Inflammatory macrophage treated with lipopolysaccharide for 1 hour (primary cell): ENCODE results near the gene ARHGEF35.
"Not testable (repeated sequence)": the region's sequence is repeated elsewhere in the genome, so short reads cannot be mapped to it uniquely, and the experiment has no call there.

Source experiments
- DNase-seq, 2 donors: peaks; one replicate each; pipeline ENCODE4 v3.0.0-alpha.2; 2020 to 2022

ARHGEF35 gene

GRCh38 chr7:144195212-144195872 is at the start of gene ARHGEF35:
Gene ARHGEF35, minus strand, starts transcription at chr7:144195833. Its CDS starts 7,450 bp downstream, at chr7:144188383.
- not testable (repeated sequence) for DNase-seq

GRCh38 chr7:144245372-144245771 is 49.7 kb upstream of the ARHGEF35 start:
- DNase-seq, result not testable (repeated sequence)

DNA sequence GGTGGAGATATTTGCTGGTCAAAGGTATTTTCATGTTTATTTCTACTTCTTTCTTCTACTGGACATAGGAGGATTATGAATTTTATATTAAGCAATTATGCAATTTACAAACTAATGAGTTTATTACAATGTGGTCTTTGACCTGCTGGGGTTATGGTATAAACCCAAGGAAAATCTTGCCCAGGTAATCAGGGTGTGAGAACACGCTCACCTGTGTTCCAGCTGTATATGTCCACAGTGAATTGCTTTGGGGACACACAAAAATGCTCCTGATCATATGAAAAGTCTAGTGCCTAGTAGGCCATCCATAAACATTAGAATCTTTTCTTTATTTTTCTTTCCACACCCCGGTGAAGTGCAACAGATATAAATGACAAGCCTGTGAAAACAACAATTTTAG is 43.7 kb upstream of the ARHGEF35 start, which contains the start of gene OR2A42:
Gene OR2A42 (minus strand): TSS at position 241 of the 400 bp plus-strand sequence. CDS start 6,762 bp downstream, outside the sequence.
- DNase-seq, result not testable (repeated sequence)

DNA sequence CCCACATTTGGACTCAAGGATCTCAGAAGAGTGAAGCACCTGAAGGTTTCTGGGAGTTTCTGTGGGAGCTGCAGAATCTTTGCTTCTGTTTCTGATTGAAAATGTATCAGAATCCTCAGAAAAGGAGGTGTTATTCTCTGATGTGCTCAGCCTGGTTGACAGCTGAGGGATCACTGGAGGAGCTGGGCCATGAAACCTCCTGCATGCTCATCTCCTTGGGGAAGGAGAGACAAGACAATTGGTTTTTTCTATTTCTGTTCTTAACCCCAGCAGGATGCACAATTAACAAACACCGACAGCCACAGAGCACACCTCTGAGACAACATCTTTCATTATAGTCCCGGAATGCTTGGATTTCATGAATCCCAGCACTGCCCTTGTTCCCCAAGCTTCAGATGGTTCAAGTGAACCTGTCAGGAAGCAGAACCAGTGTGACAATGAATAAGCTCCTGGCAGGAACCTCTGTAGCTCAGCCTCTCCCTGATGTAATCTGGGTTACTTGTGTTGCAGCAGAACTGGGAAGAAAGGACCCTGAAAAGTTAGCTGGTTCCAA is 43.0 kb upstream of the ARHGEF35 start:
- DNase-seq, result not testable (repeated sequence)

DNA sequence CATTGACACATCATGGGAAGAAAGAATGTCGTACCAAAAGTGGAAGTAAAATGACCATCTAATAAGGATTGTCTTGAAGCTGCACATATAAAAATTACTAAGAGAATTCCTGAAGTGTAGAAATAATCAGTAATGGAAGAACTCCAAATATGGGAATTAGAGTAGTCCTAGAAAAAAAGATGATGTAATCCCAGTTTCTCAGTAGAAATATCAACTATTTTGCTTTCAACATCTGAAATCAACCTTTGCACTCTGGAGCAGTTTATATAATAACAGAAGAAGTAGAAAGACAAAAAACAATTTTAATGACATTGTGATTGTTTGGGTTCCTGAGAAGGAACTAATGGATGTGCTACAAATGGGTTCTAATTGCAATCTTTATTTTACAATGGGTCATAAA is 37.4 kb upstream of the ARHGEF35 start:
- DNase-seq, result not testable (repeated sequence)

DNA sequence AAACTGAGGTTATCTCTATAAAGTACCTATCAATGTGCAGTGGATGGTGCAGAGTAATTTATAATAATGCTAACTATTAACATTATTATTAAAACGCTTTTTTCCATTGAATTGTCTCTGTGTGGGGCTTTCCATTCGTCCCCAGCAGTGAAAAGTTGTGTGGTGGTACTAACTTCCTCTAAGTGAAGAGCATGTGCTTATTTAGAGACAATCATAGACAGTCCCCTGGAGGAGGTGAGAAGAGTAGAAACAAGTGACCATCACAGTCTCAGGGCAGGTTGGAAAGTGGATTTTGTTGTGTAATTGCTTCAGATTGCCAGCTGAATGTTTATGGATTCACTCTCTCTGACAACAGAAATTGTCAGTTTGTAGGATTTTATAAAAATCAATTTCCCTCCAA is 35.4 kb upstream of the ARHGEF35 start:
- not testable (repeated sequence) for DNase-seq

DNA sequence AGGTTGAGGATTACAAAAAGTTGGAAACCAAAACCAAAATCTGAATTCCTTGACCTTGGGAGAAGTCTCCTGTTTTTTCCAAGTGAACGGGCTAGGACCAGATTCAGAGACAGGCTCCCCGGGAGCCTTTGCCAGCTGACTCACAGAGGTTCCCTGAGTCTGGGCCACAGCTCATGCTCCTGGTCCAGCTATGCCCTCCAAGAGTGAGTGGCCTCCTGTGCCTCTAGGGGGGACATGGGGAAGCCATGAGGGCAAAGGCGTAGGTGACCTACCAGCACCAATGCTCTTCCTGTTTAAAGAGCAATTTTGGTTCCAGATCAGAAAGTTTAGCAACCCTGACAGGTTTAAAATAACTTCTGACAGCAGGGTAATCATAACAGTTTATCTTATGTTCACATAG is 33.2 kb upstream of the ARHGEF35 start:
- not testable (repeated sequence) for DNase-seq

DNA sequence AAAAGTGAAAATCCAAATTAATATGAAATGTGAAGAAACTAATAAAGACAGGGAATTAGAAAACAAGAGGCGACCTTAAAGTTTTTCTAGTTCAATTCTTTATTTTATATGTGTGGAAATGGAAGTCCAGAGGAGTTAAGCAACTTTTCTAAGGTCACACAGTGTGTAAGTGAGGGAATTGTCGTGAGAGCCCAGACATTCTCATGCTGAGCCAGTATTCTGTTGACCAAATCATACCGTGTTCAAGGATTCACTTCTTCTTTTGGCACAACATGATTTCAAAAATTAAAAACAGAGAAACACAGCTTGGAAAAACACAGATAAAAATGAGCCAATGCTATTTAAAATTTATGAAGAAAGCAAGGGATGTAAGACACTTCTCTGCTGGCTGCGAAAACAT is 31.2 kb upstream of the ARHGEF35 start:
- peak in 1 of 2 donors; percentile 1 for DNase-seq

- DNase-seq, result not testable (repeated sequence)
Observed at GRCh38 chr7:144223675-144224074, 28.0 kb upstream of the ARHGEF35 start.

DNA sequence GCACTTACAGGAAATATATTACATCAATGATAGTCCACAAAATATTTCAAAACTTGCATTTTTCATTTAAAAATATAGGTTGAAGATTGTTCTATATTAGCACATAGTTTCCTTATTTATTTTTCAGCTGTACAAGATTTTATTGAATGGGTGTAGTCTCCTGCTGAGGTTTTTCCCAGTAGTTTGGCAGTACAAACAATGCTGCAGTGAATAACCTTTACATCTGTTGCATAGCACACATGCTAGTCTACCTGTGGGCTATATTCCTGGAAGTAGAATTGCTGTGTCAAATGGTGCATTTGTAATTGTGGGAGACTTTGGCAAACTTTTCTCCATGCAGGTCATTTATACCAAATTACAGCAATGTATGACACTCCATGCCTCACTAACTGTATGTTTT is 24.9 kb upstream of the ARHGEF35 start:
- DNase-seq, result not testable (repeated sequence)

DNA sequence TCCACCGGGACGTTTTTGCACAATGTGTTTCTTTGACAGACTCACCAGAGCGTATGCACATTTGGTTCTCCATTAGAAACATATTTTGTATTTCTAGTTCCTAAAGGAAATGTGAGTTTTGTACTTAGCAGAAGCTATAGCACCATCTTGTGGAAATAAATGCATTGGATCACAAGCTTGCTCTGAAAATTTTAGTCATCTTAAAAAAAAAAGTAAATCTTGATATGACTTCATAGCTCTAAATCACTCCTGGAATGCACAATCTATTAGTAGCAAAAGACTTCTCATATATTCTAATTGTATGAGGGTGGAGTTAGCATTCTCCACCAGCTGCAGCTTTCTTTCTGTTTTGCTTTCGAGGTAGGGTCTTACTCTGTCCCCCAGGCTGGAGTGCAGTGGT is 23.5 kb upstream of the ARHGEF35 start:
- not testable (repeated sequence) for DNase-seq

DNA sequence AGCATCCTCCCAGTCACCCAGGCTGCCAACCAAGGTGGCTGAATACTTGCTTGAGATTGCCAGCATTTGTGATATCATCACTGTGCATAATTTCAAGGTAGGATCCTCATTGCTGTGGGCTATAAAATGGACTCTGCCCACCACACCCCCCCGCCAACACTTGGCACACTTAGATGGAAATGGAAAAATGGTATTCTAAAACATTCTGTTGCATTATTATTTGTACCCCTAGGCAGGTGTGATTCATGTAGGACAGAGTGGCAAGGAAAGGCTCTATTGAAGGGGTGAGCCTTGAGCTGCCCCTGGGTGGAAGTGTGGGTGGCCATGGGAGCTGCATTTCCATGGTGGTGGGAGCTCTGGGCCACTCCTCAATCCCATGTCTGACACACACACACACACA is 22.9 kb upstream of the ARHGEF35 start:
- not testable (repeated sequence) for DNase-seq

DNA sequence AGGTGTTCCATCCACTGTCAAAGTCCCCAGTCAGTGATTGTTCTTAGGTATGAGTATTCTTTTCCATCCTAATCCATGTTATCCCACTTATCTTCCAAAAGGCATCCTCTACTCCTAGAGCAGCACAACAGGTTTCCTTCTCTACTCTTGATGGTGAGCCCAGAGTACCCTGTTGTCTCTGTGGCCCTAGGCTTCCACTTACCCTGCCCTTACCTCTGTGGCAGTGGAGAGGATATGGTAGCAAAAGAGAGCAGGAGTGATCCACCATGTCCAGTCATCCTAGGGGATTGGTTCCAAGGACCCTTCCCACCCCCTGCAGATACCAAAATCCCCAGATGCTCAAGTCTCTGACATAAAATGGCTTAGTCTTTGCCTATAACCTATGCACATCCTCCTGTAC is 21.6 kb upstream of the ARHGEF35 start:
- DNase-seq, result not testable (repeated sequence)

DNA sequence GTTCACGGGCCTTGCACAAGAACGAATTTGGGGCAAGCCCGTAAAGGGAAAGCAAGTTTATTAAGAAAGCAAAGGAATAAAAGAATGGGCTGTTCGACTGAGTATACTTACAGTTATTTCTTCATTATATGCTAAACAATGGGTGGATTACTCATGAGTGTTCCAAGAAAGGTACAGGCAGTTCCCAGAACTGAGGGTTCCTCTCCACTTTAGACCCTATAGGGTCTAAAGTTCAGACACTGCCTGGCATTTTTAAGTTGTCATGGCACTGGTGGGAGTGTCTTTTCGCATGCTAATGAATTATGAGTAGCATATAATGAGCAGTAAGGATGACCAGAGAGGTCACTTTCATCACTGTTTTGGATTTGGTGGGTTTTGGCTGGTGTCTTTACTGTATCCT is 9.7 kb upstream of the ARHGEF35 start:
- DNase-seq, result not testable (repeated sequence)

- DNase-seq, result not testable (repeated sequence)
Observed at GRCh38 chr7:144203086-144203485, 7.5 kb upstream of the ARHGEF35 start.

DNA sequence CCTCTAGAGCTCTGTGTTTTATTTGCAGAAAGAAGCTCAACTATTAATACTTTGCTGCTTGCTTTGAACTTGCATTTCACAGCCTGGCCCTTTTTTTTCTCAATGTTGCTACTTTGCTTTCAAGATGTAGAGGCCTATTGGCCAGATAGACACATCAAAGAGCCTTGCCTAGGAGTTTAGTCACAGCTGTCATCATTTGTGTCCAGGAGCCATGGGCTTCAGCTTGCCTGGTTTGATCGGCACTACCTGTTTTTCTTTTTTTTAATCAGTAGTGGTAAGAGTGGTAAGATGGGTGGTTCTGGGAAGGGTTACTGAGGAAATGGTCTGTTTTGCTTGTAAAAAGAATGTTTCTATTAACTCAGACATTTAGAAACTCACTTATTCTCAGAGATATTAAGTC is 6.3 kb upstream of the ARHGEF35 start:
- not testable (repeated sequence) for DNase-seq

- not testable (repeated sequence) for DNase-seq
Observed at GRCh38 chr7:144198934-144199333, 3.3 kb upstream of the ARHGEF35 start.

GRCh38 chr7:144194453-144194852 is 1.2 kb downstream of the ARHGEF35 start:
- DNase-seq, result not testable (repeated sequence)

DNA sequence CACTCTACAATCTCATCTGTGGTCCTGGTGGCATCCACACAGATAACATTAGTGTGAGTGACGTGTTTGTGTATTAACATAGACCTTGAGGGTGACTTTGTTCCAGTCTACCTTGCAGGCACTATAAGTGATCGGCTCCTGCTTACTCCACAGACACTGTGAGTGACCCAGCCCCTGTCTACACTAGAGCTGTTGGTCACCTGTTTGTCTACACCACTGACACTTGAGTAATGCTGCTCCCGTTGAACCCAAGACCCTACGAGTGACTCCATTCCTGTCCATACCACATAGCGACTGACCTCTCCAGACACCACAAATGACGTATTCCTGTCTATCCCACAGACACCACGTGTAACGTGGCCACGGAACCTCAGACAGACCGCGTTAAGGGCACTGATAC is 1.9 kb downstream of the ARHGEF35 start:
- not testable (repeated sequence) for DNase-seq

DNA sequence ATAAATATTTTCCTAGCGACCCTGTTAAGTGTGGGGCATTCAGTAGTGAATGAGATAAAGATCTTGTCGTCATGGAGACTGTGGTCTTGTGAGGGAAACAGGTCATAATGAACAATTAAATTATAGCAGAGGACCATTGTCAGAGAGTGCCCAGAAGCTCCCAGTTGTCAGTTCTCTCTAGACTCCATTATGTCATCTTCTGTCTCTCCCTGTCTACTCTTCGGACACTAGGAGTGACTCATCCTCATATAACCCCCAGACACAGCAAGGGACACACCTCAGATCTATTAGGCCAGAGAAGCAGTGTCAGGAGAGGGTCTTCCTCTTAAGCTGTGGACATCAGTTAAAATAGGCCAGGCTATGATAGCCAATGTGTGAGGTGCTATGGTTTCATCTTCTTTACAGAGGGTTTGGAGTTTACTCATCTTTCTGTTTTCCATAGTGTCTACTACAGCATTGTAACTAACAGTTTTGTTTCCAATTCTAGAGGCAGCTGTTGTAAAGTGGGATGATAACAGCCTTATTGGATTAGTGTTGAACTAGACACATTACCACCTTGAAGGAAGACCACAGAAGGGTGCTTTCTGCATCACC is 7.0 kb downstream of the ARHGEF35 start:
- not testable (repeated sequence) for DNase-seq

GRCh38 chr7:144187848-144188247 is 7.8 kb downstream of the ARHGEF35 start:
- not testable (repeated sequence) for DNase-seq

- not testable (repeated sequence) for DNase-seq
Observed at GRCh38 chr7:144183166-144183565, 12.5 kb downstream of the ARHGEF35 start, which contains the start of gene CTAGE4. Gene CTAGE4, plus strand, starts transcription at chr7:144183466. Its CDS starts 38 bp downstream, at chr7:144183504.

DNA sequence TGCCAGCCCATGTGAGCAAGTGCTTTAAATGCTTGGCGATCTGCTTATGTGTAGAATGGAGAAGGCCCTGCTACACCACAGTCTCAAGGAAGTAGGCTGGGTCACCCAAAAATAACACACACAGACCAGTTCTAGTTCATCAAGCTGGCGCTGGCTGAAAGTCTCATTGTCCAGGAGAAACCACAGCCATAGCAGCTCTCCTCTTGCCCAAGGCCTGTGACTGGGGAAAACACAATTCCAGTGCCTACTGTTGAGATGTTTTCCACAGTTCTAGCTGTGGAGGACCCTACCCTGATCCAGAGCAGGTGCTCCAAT is 16.5 kb downstream of the ARHGEF35 start:
- not testable (repeated sequence) for DNase-seq
